SU-DHL-6 (cell line): ENCODE data around the gene CKS1B.

Source experiments
- H2AFZ ChIP-seq: fragments of 200-600 bp; sonication (generic); 2 replicates; pipeline ENCODE4 v1.6.1; 2014; ENCODE audit warnings: low read depth, mild to moderate bottlenecking, moderate library complexity, mixed read lengths, antibody characterized with exemption, low read length; ENCODE audit not compliant: severe bottlenecking
- H3F3A ChIP-seq: fragments of 200-600 bp; shearing (Covaris generic); 2 replicates; pipeline ENCODE4 v1.6.0; 2016; ENCODE audit warnings: antibody characterized with exemption, mild to moderate bottlenecking; ENCODE audit not compliant: insufficient read depth
- H3K27ac ChIP-seq: fragments of 200-600 bp; sonication (generic); 2 replicates; pipeline ENCODE4 v1.5.1; 2016; ENCODE audit warnings: low read depth, mild to moderate bottlenecking, low read length, moderate library complexity, mixed read lengths
- H3K27me3 ChIP-seq: fragments of 200-600 bp; sonication (generic), shearing (Covaris generic); 2 replicates; pipeline ENCODE4 v1.6.0; 2014; ENCODE audit warnings: mild to moderate bottlenecking, low read length
- H3K36me3 ChIP-seq: fragments of 200-600 bp; sonication (generic); 2 replicates; pipeline ENCODE4 v1.6.1; 2014; ENCODE audit warnings: mild to moderate bottlenecking, low read length, mixed read lengths
- H3K4me2 ChIP-seq: fragments of 300-600, 200-600 bp; shearing (Covaris generic), sonication (generic); 2 replicates; pipeline ENCODE4 v1.6.0; 2014; ENCODE audit warnings: low read length, low read depth, mild to moderate bottlenecking; ENCODE audit not compliant: poor library complexity, severe bottlenecking
- H3K4me3 ChIP-seq: fragments of 200-600 bp; sonication (generic); 2 replicates; pipeline ENCODE4 v1.5.1; 2014; ENCODE audit warnings: antibody characterized with exemption, low read length, mild to moderate bottlenecking, mixed read lengths; ENCODE audit not compliant: insufficient read depth, poor library complexity, severe bottlenecking
- H3K79me2 ChIP-seq: fragments of 200-600 bp; sonication (generic); 2 replicates; pipeline ENCODE4 v1.6.1; 2014; ENCODE audit warnings: mild to moderate bottlenecking, low read length, moderate library complexity; ENCODE audit not compliant: insufficient read depth
- H3K9ac ChIP-seq: fragments of 200-600 bp; sonication (generic); 2 replicates; pipeline ENCODE4 v1.7.0; 2014; ENCODE audit warnings: mild to moderate bottlenecking, low read length
- H3K9me2 ChIP-seq: fragments of 200-600 bp; sonication (generic); replicated peaks from 2 replicates; pipeline ENCODE4 v1.6.1; 2014; ENCODE audit warnings: low read length; ENCODE audit not compliant: insufficient read depth
- H3K9me3 ChIP-seq: fragments of 200-600 bp; sonication (generic); 2 replicates; pipeline ENCODE4 v1.6.1; 2014; ENCODE audit warnings: low read length, mixed read lengths; ENCODE audit not compliant: insufficient read depth
- H4K20me1 ChIP-seq: fragments of 200-600 bp; sonication (generic); 2 replicates; pipeline ENCODE4 v1.6.1; 2014; ENCODE audit warnings: low read depth, mild to moderate bottlenecking, antibody characterized with exemption, low read length, moderate library complexity, mixed read lengths
- EZH2phosphoT487 ChIP-seq: fragments of 200-600 bp; sonication (generic), shearing (Covaris generic); conservative IDR thresholded peaks from 2 replicates; pipeline ENCODE4 v1.6.1; 2018; ENCODE audit warnings: mild to moderate bottlenecking, antibody characterized with exemption, low read length, moderate library complexity, mixed read lengths
- TF ChIP-seq, protein P1 (sequence below): fragments of 200-600 bp; sonication (generic); IDR thresholded peaks from one replicate; pipeline ENCODE4 v1.5.1; 2017; ENCODE audit warnings: antibody characterized with exemption, mild to moderate bottlenecking, low read length, moderate library complexity; ENCODE audit not compliant: insufficient read depth, poor library complexity, severe bottlenecking

The CKS1B gene

DNA sequence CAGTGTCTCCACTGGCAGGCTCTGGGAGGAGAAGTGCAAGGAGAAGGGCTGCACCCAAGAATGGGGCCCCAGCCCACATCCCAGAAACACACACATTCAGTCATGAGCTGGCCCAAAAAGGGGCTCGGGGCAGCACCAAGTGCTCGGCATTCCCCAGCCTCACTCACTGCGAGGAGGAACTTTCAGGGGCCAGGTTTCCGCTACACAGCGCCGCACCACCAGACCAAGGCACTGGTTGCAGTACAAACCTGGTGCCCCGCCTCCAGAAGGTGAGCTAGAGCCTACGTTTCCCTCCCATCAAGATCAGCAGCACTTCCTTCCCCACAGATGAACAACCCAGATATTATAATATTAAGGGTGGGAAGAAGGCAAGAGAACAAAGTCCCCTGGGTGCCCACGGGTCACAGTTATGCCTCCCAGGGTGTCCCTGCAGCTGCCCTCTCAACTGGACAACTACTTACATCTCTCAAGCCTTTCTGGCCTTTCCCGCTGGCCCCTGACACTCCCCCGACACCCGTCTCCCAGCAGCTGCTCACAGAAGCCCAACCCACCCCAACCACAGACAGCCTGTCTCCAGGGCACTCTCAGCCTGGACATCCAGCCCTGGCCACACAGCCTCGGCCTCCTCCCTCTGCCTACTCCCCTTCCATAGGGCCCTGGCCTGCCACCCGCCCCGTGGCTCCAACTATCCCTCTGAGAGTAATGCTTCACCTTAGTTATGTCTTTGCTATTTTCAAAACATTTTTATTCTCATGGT lies 22.4 kb upstream of the CKS1B start:
- Histone ChIP-seq H3K27ac (no peak overlapping the region), H4K20me1 (no peaks in the 10 kb centered on the region), H2AFZ (no peak overlapping the region), H3K9me3 (no peaks in the 10 kb centered on the region), H3K36me3 (no peaks in the 10 kb centered on the region), H3K79me2 (no peaks in the 10 kb centered on the region), H3K9ac (no peak overlapping the region), H3F3A (peaks cover 7% of the 10 kb centered on the region; the same call in 1 of the 2 replicates), H3K4me2 (no peak overlapping the region), H3K27me3 (no peaks in the 10 kb centered on the region), H3K4me3 (no peak overlapping the region), H3K9me2 (no peaks in the 10 kb centered on the region)
- TF ChIP-seq, protein P1, sequence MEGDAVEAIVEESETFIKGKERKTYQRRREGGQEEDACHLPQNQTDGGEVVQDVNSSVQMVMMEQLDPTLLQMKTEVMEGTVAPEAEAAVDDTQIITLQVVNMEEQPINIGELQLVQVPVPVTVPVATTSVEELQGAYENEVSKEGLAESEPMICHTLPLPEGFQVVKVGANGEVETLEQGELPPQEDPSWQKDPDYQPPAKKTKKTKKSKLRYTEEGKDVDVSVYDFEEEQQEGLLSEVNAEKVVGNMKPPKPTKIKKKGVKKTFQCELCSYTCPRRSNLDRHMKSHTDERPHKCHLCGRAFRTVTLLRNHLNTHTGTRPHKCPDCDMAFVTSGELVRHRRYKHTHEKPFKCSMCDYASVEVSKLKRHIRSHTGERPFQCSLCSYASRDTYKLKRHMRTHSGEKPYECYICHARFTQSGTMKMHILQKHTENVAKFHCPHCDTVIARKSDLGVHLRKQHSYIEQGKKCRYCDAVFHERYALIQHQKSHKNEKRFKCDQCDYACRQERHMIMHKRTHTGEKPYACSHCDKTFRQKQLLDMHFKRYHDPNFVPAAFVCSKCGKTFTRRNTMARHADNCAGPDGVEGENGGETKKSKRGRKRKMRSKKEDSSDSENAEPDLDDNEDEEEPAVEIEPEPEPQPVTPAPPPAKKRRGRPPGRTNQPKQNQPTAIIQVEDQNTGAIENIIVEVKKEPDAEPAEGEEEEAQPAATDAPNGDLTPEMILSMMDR, result no peak
- no peak for TF ChIP-seq EZH2phosphoT487

DNA sequence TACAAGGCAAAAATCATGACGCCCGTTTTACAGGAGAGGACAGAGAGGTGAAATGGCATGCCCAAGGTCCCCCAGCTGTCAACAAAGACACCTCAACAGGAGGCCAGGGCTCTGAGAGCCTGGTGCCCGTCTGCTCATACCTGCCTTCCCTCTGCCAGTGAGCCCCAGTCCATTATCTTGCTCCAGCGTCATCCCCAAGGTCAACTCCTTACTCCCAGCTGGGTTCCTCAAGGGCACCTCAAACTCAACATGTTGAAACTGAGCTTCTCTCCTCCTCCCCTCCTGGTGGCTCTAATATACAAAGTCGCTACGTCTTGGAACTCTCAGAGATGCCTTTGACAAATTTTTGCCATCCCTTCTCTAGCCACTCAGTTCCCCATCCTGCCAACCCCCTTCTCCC lies 21.8 kb upstream of the CKS1B start:
- H2AFZ ChIP-seq, result no peak overlapping the region
- no peaks in the 10 kb centered on the region for H3K27me3 ChIP-seq
- no peaks in the 10 kb centered on the region for H4K20me1 ChIP-seq
- H3K27ac ChIP-seq, result no peak overlapping the region
- no peaks in the 10 kb centered on the region for H3K36me3 ChIP-seq
- peaks cover 11% of the 10 kb centered on the region for H3F3A ChIP-seq
- no peak overlapping the region for H3K4me3 ChIP-seq
- no peaks in the 10 kb centered on the region for H3K79me2 ChIP-seq
- H3K4me2 ChIP-seq, result no peak overlapping the region
- no peaks in the 10 kb centered on the region for H3K9me2 ChIP-seq
- H3K9ac ChIP-seq, result no peak overlapping the region
- TF ChIP-seq, protein P1, result no peak
- no peak for TF ChIP-seq EZH2phosphoT487
- H3K9me3 ChIP-seq, result no peaks in the 10 kb centered on the region

DNA sequence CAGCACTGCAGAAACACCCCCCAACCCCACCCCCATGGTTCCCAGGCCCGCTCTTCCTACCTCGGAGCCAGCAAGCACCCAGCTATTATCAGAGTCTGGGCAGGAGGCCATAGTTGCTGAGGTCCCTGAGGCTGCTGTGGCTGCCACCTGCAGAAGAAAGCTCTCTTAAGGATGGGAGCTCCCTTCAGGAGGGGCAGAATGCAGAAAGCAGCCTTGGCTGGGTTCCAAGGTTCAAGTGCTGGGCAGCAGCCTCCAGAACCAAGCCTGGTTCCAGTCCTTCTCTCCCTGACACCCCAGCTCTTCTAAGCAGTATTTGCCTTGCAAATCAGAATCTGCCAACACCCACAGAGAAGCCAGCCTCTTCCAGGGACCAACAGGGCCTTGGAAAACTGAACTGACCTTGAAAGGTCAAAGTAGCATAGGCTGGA lies 20.9 kb upstream of the CKS1B start:
- Histone ChIP-seq H3K9ac (no peak overlapping the region), H3K27me3 (no peaks in the 10 kb centered on the region), H3K27ac (no peak overlapping the region), H2AFZ (no peak overlapping the region), H3F3A (peaks cover 18% of the 10 kb centered on the region), H3K9me3 (no peaks in the 10 kb centered on the region), H3K36me3 (no peaks in the 10 kb centered on the region), H3K4me3 (no peak overlapping the region), H3K9me2 (no peaks in the 10 kb centered on the region), H4K20me1 (no peaks in the 10 kb centered on the region), H3K79me2 (no peaks in the 10 kb centered on the region), H3K4me2 (no peak overlapping the region)
- TF ChIP-seq, protein P1, result no peak
